HG02610 (cell line): ENCODE data around the gene SBNO1.
"Not testable (repeated sequence)": the region's sequence is repeated elsewhere in the genome, so short reads cannot be mapped to it uniquely, and the experiment has no call there.

Source experiments
- ATAC-seq: cut with Tn5 transposase; IDR thresholded peaks from one replicate; pipeline ENCODE4 v1.9.1; 2021; ENCODE audit warnings: mild to moderate bottlenecking, moderate library complexity; ENCODE audit not compliant: unreplicated experiment

Gene SBNO1

GRCh38 chr12:123251403-123252076, 113.1 kb downstream of the SBNO1 start:
- no peak for ATAC-seq

GRCh38 chr12:123250471-123251383, 113.9 kb downstream of the SBNO1 start:
- ATAC-seq = no peak

GRCh38 chr12:123248996-123249741, 115.5 kb downstream of the SBNO1 start:
- ATAC-seq = not testable (repeated sequence)

GRCh38 chr12:123248129-123248528, 116.5 kb downstream of the SBNO1 start:
- ATAC-seq = not testable (repeated sequence)

GRCh38 chr12:123245678-123246077, 119.0 kb downstream of the SBNO1 start:
- ATAC-seq = no peak

- no peak for ATAC-seq
These were observed 120.9 kb downstream of the SBNO1 start for GRCh38 chr12:123243671-123244262.

GRCh38 chr12:123242116-123242904, 122.3 kb downstream of the SBNO1 start:
- no peak for ATAC-seq
